SK-N-SH (cell line): ENCODE results near the gene EEF2K. TPM values are rescaled to one million over a fixed set of nuclear protein-coding genes. Genes with fewer than 3 reads are reported as not detected.

ENCODE experiments used
- CTCF ChIA-PET: fragments of 300-600, 350-600 bp; formaldehyde crosslinking; extraction: SDS; loops from one replicate; lab custom pipeline; 2021; lab: Yijun Ruan, JAX
- POLR2A ChIA-PET: fragments of 350-600 bp; sonication (Branson Sonifier 250); formaldehyde crosslinking; extraction: SDS; loops from one replicate; lab custom pipeline; 2020; ENCODE audit warnings: antibody characterized with exemption, inconsistent platforms; lab: Yijun Ruan, JAX
- DNase-seq: peaks from one replicate; pipeline ENCODE4 v3.0.0; 2012
- H2AFZ ChIP-seq: fragments of 200-600 bp; sonication (generic); 2 replicates; pipeline ENCODE4 v1.8.1; 2016; ENCODE audit warnings: antibody characterized with exemption, mild to moderate bottlenecking, low read depth
- H3F3A ChIP-seq: fragments of 200-600 bp; sonication (generic); replicated peaks from 2 replicates; pipeline ENCODE3; 2016; ENCODE audit warnings: antibody characterized with exemption, mild to moderate bottlenecking; ENCODE audit not compliant: insufficient read depth
- H3K27ac ChIP-seq, 2 experiments: fragments of 200-500 bp in 1 of 2; fragments of 200-600 bp in 1 of 2; sonication (Bioruptor generic) in 1 of 2; sonication (generic), shearing (Covaris generic) in 1 of 2; 2 replicates each; pipeline versions ENCODE4 v1.5.1 to v1.6.1; 2014 to 2016; ENCODE audit warnings: low read depth in 2 of 2, inconsistent platforms in 1 of 2, low read length in 1 of 2, mild to moderate bottlenecking in 1 of 2, mixed read lengths in 1 of 2
- H3K27me3 ChIP-seq: fragments of 200-600 bp; sonication (generic), shearing (Covaris generic); 2 replicates; pipeline ENCODE4 v1.6.1; 2016; ENCODE audit warnings: mixed run types; ENCODE audit not compliant: insufficient read depth
- H3K36me3 ChIP-seq, 2 experiments: fragments of 200-500 bp in 1 of 2; fragments of 200-600 bp in 1 of 2; sonication (Bioruptor generic) in 1 of 2; sonication (generic) in 1 of 2; replicated peaks in 1 of 2; 2 replicates each; pipeline versions ENCODE3 to v1.5.1; 2014 to 2016; ENCODE audit warnings: low read length in 1 of 2, mild to moderate bottlenecking in 1 of 2; ENCODE audit not compliant: insufficient read depth in 2 of 2, control insufficient read depth in 1 of 2
- H3K4me1 ChIP-seq, 2 experiments: fragments of 200-500 bp in 1 of 2; fragments of 200-600 bp in 1 of 2; sonication (Bioruptor generic) in 1 of 2; sonication (generic), shearing (Covaris generic) in 1 of 2; 2 replicates each; pipeline versions ENCODE4 v1.5.1 to v1.6.1; 2014 to 2016; ENCODE audit warnings: low read depth in 1 of 2, low read length in 1 of 2, mixed run types in 1 of 2; ENCODE audit not compliant: insufficient read depth in 2 of 2, control insufficient read depth in 1 of 2
- H3K4me2 ChIP-seq: fragments of 200-600 bp; sonication (generic), shearing (Covaris generic); 2 replicates; pipeline ENCODE4 v1.6.1; 2017; ENCODE audit warnings: mixed run types
- H3K4me3 ChIP-seq, 2 experiments: fragments of 200-500 bp in 1 of 2; fragments of 200-600 bp in 1 of 2; sonication (Bioruptor generic) in 1 of 2; sonication (generic), shearing (Covaris generic) in 1 of 2; 2 replicates each; pipeline versions ENCODE4 v1.5.1 to v1.8.1; 2014 to 2016; ENCODE audit warnings: low read depth in 2 of 2, inconsistent platforms in 1 of 2, low read length in 1 of 2, mild to moderate bottlenecking in 1 of 2, mixed read lengths in 1 of 2, moderate library complexity in 1 of 2
- H3K79me2 ChIP-seq: fragments of 200-600 bp; sonication (generic); 2 replicates; pipeline ENCODE4 v1.8.1; 2017; ENCODE audit warnings: mild to moderate bottlenecking; ENCODE audit not compliant: insufficient read depth
- H3K9ac ChIP-seq: fragments of 200-600 bp; sonication (generic); 2 replicates; pipeline ENCODE4 v1.6.1; 2017; ENCODE audit warnings: mixed run types
- H3K9me2 ChIP-seq: fragments of 200-600 bp; sonication (generic); 2 replicates; pipeline ENCODE4 v1.6.1; 2017; ENCODE audit warnings: mixed run types
- H3K9me3 ChIP-seq: fragments of 200-600 bp; sonication (generic); 2 replicates; pipeline ENCODE4 v1.6.1; 2017; ENCODE audit warnings: mixed run types, mild to moderate bottlenecking, moderate library complexity
- H4K20me1 ChIP-seq: fragments of 200-600 bp; sonication (generic); 2 replicates; pipeline ENCODE4 v1.6.1; 2017; ENCODE audit warnings: mild to moderate bottlenecking, mixed run types; ENCODE audit not compliant: insufficient read depth
- CTCF ChIP-seq: fragments of 200-600 bp; sonication (generic); IDR thresholded peaks from 2 replicates; pipeline ENCODE4 v1.6.1; 2017; ENCODE audit warnings: antibody characterized with exemption, mild to moderate bottlenecking, moderate library complexity
- ELF1 ChIP-seq: IDR thresholded peaks from 2 replicates; pipeline ENCODE4 v1.4.0; 2012
- EP300 ChIP-seq, 2 experiments: IDR thresholded peaks; 2 replicates each; pipeline versions ENCODE4 v1.4.0 to v1.6.1; 2012; ENCODE audit warnings: borderline replicate concordance in 1 of 2, low read depth in 1 of 2, low read length in 1 of 2
- EZH2phosphoT487 ChIP-seq: fragments of 200-600 bp; sonication (generic); IDR thresholded peaks from 2 replicates; pipeline ENCODE4 v1.6.1; 2017; ENCODE audit warnings: low read depth, mixed run types, mild to moderate bottlenecking, antibody characterized with exemption, moderate library complexity, borderline replicate concordance
- FOSL2 ChIP-seq: IDR thresholded peaks from 2 replicates; pipeline ENCODE4 v1.4.0; 2012; ENCODE audit warnings: low read depth, mild to moderate bottlenecking, moderate library complexity, borderline replicate concordance
- FOXM1 ChIP-seq: IDR thresholded peaks from 2 replicates; pipeline ENCODE4 v1.4.0; 2012; ENCODE audit warnings: low read depth, mild to moderate bottlenecking
- GABPA ChIP-seq: IDR thresholded peaks from 2 replicates; pipeline ENCODE4 v1.4.0; 2012; ENCODE audit warnings: low read depth, mild to moderate bottlenecking
- GATA2 ChIP-seq: sonication (generic); formaldehyde crosslinking; IDR thresholded peaks from 2 replicates; pipeline ENCODE4 v1.5.0; 2020; ENCODE audit warnings: mild to moderate bottlenecking, missing genetic modification reagents
- MEF2A ChIP-seq: IDR thresholded peaks from 2 replicates; pipeline ENCODE4 v1.4.0; 2012; ENCODE audit warnings: low read depth, borderline replicate concordance
- POLR2AphosphoS5 ChIP-seq: IDR thresholded peaks from 2 replicates; pipeline ENCODE4 v1.6.1; 2012; ENCODE audit warnings: low read depth, low read length
- RAD21 ChIP-seq: IDR thresholded peaks from 2 replicates; pipeline ENCODE4 v1.6.1; 2012; ENCODE audit warnings: mild to moderate bottlenecking, low read length
- RCOR1 ChIP-seq: fragments of 150-350 bp; IDR thresholded peaks from 2 replicates; pipeline ENCODE4 v1.6.1; 2017; ENCODE audit warnings: antibody characterized with exemption, low read length
- RFX5 ChIP-seq: IDR thresholded peaks from 2 replicates; pipeline ENCODE4 v1.6.1; 2012; ENCODE audit warnings: mild to moderate bottlenecking, improper control_type of control experiment, low read length
- RXRA ChIP-seq: IDR thresholded peaks from 2 replicates; pipeline ENCODE4 v1.4.0; 2012; ENCODE audit warnings: low read depth, mild to moderate bottlenecking, borderline replicate concordance
- TAF1 ChIP-seq: IDR thresholded peaks from 2 replicates; pipeline ENCODE4 v1.6.1; 2012; ENCODE audit warnings: low read depth, mild to moderate bottlenecking, low read length, moderate library complexity, borderline replicate concordance
- USF1 ChIP-seq: IDR thresholded peaks from 2 replicates; pipeline ENCODE4 v1.4.0; 2012; ENCODE audit warnings: low read depth, borderline replicate concordance
- WGBS: methylation state at CpG from one replicate; pipeline ENCODE4 v1.1.6; 2017; ENCODE audit warnings: low lambda C conversion rate; 5-methylcytosine and 5-hydroxymethylcytosine counted together
- polyA plus RNA-seq, 3 experiments: library from polyadenylated mRNA; depleted of rRNA; stranded (reverse); fragments of >200 nt; gene quantifications; 2 replicates each; pipeline ENCODE4 v1.2.3, GENCODE V29; 2012
- TF ChIP-seq, protein P1 (sequence below): fragments of 150-350 bp; IDR thresholded peaks from 2 replicates; pipeline ENCODE4 v1.6.1; 2017; ENCODE audit warnings: antibody characterized with exemption, low read length, low read depth, borderline replicate concordance
- TF ChIP-seq, protein P2 (sequence below): IDR thresholded peaks from 2 replicates; pipeline ENCODE4 v1.4.0; 2012; ENCODE audit warnings: low read depth
- TF ChIP-seq, protein P3 (sequence below): IDR thresholded peaks from 2 replicates; pipeline ENCODE4 v1.6.1; 2012; ENCODE audit warnings: mild to moderate bottlenecking, low read depth, low read length, moderate library complexity
- TF ChIP-seq, protein P4 (sequence below): fragments of 150-350 bp; IDR thresholded peaks from 2 replicates; pipeline ENCODE4 v1.6.1; 2016; ENCODE audit warnings: mild to moderate bottlenecking, low read depth, low read length

Gene EEF2K
- polyA plus RNA-seq, 1 of the 3 experiments (the other 2 are of a cell fraction): 8.0 TPM

- TF ChIP-seq, protein P1, sequence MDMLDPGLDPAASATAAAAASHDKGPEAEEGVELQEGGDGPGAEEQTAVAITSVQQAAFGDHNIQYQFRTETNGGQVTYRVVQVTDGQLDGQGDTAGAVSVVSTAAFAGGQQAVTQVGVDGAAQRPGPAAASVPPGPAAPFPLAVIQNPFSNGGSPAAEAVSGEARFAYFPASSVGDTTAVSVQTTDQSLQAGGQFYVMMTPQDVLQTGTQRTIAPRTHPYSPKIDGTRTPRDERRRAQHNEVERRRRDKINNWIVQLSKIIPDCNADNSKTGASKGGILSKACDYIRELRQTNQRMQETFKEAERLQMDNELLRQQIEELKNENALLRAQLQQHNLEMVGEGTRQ: no peak
- TF ChIP-seq MEF2A (no peak), RFX5 (no peak), ELF1 (no peak)
- TF ChIP-seq, protein P2, sequence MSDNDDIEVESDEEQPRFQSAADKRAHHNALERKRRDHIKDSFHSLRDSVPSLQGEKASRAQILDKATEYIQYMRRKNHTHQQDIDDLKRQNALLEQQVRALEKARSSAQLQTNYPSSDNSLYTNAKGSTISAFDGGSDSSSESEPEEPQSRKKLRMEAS: no peak
- TF ChIP-seq, protein P3, sequence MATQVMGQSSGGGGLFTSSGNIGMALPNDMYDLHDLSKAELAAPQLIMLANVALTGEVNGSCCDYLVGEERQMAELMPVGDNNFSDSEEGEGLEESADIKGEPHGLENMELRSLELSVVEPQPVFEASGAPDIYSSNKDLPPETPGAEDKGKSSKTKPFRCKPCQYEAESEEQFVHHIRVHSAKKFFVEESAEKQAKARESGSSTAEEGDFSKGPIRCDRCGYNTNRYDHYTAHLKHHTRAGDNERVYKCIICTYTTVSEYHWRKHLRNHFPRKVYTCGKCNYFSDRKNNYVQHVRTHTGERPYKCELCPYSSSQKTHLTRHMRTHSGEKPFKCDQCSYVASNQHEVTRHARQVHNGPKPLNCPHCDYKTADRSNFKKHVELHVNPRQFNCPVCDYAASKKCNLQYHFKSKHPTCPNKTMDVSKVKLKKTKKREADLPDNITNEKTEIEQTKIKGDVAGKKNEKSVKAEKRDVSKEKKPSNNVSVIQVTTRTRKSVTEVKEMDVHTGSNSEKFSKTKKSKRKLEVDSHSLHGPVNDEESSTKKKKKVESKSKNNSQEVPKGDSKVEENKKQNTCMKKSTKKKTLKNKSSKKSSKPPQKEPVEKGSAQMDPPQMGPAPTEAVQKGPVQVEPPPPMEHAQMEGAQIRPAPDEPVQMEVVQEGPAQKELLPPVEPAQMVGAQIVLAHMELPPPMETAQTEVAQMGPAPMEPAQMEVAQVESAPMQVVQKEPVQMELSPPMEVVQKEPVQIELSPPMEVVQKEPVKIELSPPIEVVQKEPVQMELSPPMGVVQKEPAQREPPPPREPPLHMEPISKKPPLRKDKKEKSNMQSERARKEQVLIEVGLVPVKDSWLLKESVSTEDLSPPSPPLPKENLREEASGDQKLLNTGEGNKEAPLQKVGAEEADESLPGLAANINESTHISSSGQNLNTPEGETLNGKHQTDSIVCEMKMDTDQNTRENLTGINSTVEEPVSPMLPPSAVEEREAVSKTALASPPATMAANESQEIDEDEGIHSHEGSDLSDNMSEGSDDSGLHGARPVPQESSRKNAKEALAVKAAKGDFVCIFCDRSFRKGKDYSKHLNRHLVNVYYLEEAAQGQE: no peak
Observed at GRCh38 chr16:22272870-22273650, 67.0 kb downstream of the EEF2K start (continued).

- ChIA-PET CTCF (interaction anchor here (1.6 kb wide), 1 partner anchor 78 kb away, joined by 4 read pairs; no protein-coding TSS in a partner anchor), POLR2A (no interaction called here)
- H4K20me1 ChIP-seq: no peaks in the 10 kb centered on the region
- peaks cover 0 to 12% of the 10 kb centered on the region in 2 experiments for H3K36me3 ChIP-seq
- no peak overlapping the region for H3K27ac ChIP-seq
- no peak overlapping the region for H2AFZ ChIP-seq
- no peaks in the 10 kb centered on the region for H3K27me3 ChIP-seq
- no peaks in the 10 kb centered on the region for H3K79me2 ChIP-seq
- no peaks in the 10 kb centered on the region for H3K9me2 ChIP-seq
- H3K9ac ChIP-seq: no peak overlapping the region
- H3K4me1 ChIP-seq: peaks cover 0 to under 1% of the 10 kb centered on the region in 2 experiments; a peak in 1 of 4 replicates
- 100% methylated on average over 1 of the region's 1 CpG for WGBS
- no peak overlapping the region for H3K4me2 ChIP-seq
- no peaks in the 10 kb centered on the region for H3K9me3 ChIP-seq
- no peak overlapping the region for H3K4me3 ChIP-seq
- no peak for DNase-seq
- H3F3A ChIP-seq: no peaks in the 10 kb centered on the region
- TF ChIP-seq, protein P4, sequence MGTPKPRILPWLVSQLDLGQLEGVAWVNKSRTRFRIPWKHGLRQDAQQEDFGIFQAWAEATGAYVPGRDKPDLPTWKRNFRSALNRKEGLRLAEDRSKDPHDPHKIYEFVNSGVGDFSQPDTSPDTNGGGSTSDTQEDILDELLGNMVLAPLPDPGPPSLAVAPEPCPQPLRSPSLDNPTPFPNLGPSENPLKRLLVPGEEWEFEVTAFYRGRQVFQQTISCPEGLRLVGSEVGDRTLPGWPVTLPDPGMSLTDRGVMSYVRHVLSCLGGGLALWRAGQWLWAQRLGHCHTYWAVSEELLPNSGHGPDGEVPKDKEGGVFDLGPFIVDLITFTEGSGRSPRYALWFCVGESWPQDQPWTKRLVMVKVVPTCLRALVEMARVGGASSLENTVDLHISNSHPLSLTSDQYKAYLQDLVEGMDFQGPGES: no peak
- no peak for TF ChIP-seq POLR2AphosphoS5
- no peak for TF ChIP-seq RXRA
- no peak for TF ChIP-seq GATA2
- TF ChIP-seq EP300 (IDR thresholded peaks at IDR 0.05; ENCODE audit: borderline replicate concordance in 1 of 2, low read depth in 1 of 2, low read length in 1 of 2): no peak
- TF ChIP-seq TAF1: no peak
- no peak for TF ChIP-seq FOXM1
- TF ChIP-seq RCOR1: no peak
- no peak for TF ChIP-seq MEF2A
- no peak for TF ChIP-seq EZH2phosphoT487
- no peak for TF ChIP-seq FOSL2
- TF ChIP-seq USF1: no peak
- TF ChIP-seq GABPA: no peak
- no peak for TF ChIP-seq CTCF
- no peak for TF ChIP-seq RAD21
- TF ChIP-seq, protein P2: no peak
- TF ChIP-seq RFX5: no peak
Observed at GRCh38 chr16:22274916-22275315, 68.8 kb downstream of the EEF2K start.
